Measurements from ENCODE around the gene NUDT16L1. TPM values are rescaled to one million over a fixed set of nuclear protein-coding genes. Genes with fewer than 3 reads are reported as not detected.

The NUDT16L1 gene
- total and polyA plus RNA-seq, 2 of the 4 experiments (the other 2 are of a cell fraction), result 22.9 to 44.3 TPM

- CTCF ChIA-PET, result interaction anchor here (0.6 kb wide), 1 partner anchor 206 kb away, joined by 3 read pairs; no protein-coding TSS in a partner anchor
- Histone ChIP-seq H4K91ac (ENCODE audit: insufficient read depth, low read depth, low read length) (no peak overlapping the region; the same call in 1 of the 2 replicates), H4K8ac (ENCODE audit: low read depth in 2 of 2, low read length in 2 of 2) (peak overlapping the region in 1 of 2 experiments; percentile 62; a peak in 2 of 4 replicates), H2AK5ac (ENCODE audit: low read depth, low read length) (peak overlapping the region; percentile 62), H3K4me1 (ENCODE audit: control insufficient read depth, insufficient read depth, low read length) (peaks cover 7% of the 10 kb centered on the region), H3K18ac (ENCODE audit: low read depth, low read length) (no peak overlapping the region), H3K9me1 (ENCODE audit: insufficient read depth, low read length) (peaks cover 5% of the 10 kb centered on the region; the same call in 1 of the 2 replicates), H2BK20ac (ENCODE audit: low read depth, low read length) (no peak overlapping the region), H2AK9ac (replicated peaks; ENCODE audit: low read depth, low read length, poor library complexity) (peak overlapping the region; percentile 19), H3K4me2 (ENCODE audit: low read depth, low read length) (peak overlapping the region; percentile 81), H2BK120ac (ENCODE audit: low read depth, low read length) (no peak overlapping the region), H3K14ac (replicated peaks; ENCODE audit: low read depth, low read length) (no peak overlapping the region), H3K4me3 (ENCODE audit: insufficient read depth, low read depth, low read length) (peak overlapping the region; percentile 52), H3K79me1 (ENCODE audit: low read depth in 1 of 2, low read length in 2 of 2) (peaks cover 0 to 26% of the 10 kb centered on the region in 2 experiments; a peak in 3 of 4 replicates), H3K27me3 (ENCODE audit: control insufficient read depth, insufficient read depth, low read length) (no peaks in the 10 kb centered on the region), H2AFZ (replicated peaks; ENCODE audit: low read length, poor library complexity) (peak overlapping the region; percentile 84), H3K9ac (ENCODE audit: low read depth, low read length) (no peak overlapping the region), H3K23ac (ENCODE audit: low read depth, low read length) (no peak overlapping the region), H4K5ac (ENCODE audit: low read depth, low read length) (no peak overlapping the region), H2BK15ac (ENCODE audit: low read depth, low read length) (no peak overlapping the region), H3K36me3 (ENCODE audit: control insufficient read depth, insufficient read depth, low read length) (peaks cover 33% of the 10 kb centered on the region), H3K27ac (ENCODE audit: insufficient read depth, low read length) (peak overlapping the region; percentile 36), H2BK5ac (ENCODE audit: low read depth, low read length, poor library complexity, severe bottlenecking) (no peak overlapping the region), H3K56ac (ENCODE audit: extremely low read depth, insufficient read depth, low read length) (no peak overlapping the region), H4K20me1 (ENCODE audit: insufficient read depth, low read length) (peaks cover 17% of the 10 kb centered on the region), H3K9me3 (ENCODE audit: control insufficient read depth, insufficient read depth, low read length) (no peaks in the 10 kb centered on the region), H3K4ac (ENCODE audit: low read depth, low read length) (peak overlapping the region; percentile 24; the same call in 1 of the 2 replicates)
- in situ Hi-C loops (cut with MboI; ENCODE audit: low sequenced_read_pairs) (no loop called here), intact Hi-C loops (cut with micrococcal nuclease) (no loop called here), dilution Hi-C loops (cut with HindIII; ENCODE audit: low sequenced_read_pairs, unreplicated experiment) (no loop called here)
- POLR2A ChIA-PET (ENCODE audit: unreplicated experiment), result no interaction called here
- no TSS peak for BruUV-seq (replicated peaks)
- DNase-seq, result no peak
- TF ChIP-seq SMC3 (IDR thresholded peaks at IDR 0.05; ENCODE audit: low read depth, low read length) (no peak), NFE2L2 (IDR thresholded peaks at IDR 0.05; ENCODE audit: low read depth, low read length) (no peak)
- WGBS, 2 experiments (ENCODE audit: extremely low coverage in 2 of 2, insufficient read length in 1 of 2), result 25% methylated on average over 22 of the region's 31 CpGs; no CpG with 5 or more reads in 1 of the 2 experiments
- peak; percentile 9 for ATAC-seq (ENCODE audit: low read depth)
These were observed 684 bp upstream of the NUDT16L1 start for GRCh38 chr16:4692460-4693295.
